Measurements from ENCODE around the gene CHN1.

Gene CHN1

DNA sequence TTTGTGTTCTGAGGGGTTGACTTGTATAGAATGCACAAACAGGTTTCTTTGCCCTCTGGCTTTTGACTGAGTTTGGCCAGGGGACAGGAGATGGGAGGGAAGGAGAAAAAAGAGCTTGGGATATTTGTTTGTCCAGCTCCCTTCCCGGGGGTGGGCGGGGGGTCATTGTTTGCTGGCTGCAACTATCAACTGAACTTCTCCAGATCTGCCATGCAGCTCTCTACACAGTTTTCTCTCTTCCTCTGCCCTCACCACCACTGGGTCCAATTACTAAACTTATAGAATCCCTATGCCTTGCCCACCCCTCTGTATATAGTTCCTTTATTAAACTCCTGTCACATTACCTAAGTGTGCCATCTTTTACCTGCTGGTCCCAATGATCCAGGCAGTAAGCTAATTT is 32.8 kb upstream of the CHN1 start:
- POLR2A ChIA-PET (ENCODE audit: low non-redundant PET), result interaction anchor here (0.7 kb wide), 1 partner anchor 323 kb away, joined by 10 read pairs; no protein-coding TSS in a partner anchor
- no peak overlapping the region for H3K27ac ChIP-seq
- TF ChIP-seq, protein P1, sequence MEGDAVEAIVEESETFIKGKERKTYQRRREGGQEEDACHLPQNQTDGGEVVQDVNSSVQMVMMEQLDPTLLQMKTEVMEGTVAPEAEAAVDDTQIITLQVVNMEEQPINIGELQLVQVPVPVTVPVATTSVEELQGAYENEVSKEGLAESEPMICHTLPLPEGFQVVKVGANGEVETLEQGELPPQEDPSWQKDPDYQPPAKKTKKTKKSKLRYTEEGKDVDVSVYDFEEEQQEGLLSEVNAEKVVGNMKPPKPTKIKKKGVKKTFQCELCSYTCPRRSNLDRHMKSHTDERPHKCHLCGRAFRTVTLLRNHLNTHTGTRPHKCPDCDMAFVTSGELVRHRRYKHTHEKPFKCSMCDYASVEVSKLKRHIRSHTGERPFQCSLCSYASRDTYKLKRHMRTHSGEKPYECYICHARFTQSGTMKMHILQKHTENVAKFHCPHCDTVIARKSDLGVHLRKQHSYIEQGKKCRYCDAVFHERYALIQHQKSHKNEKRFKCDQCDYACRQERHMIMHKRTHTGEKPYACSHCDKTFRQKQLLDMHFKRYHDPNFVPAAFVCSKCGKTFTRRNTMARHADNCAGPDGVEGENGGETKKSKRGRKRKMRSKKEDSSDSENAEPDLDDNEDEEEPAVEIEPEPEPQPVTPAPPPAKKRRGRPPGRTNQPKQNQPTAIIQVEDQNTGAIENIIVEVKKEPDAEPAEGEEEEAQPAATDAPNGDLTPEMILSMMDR (conservative IDR thresholded peaks at IDR 0.05; ENCODE audit: low read depth), result no peak
- CTCF ChIA-PET, result interaction anchor here (0.6 kb wide), 2 partner anchors 560 to 1051 kb away, joined by 3 to 4 read pairs; no protein-coding TSS in a partner anchor
- DNase-seq (ENCODE audit: low spot score), result no peak

DNA sequence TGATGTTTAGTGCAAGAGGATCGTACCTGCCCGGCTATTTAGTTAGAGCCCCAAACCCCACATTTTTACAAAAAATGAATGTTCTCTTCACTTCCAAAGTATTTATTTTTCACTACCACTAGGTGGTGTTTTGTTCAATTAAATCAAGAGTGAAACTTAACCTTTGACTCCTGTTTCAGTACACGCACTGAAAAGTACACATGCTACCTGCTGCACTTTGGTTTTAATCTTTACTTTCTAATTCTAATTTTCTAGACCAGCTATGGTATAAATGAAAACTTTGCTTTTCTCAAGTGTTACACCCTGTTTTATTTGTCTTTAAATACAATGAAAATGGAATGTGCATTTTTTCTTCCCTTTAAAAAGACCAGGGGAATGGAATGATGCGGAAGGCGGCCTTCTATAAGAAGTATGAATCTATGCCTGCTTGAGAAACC is 31.4 kb upstream of the CHN1 start:
- TF ChIP-seq, protein P1 (conservative IDR thresholded peaks at IDR 0.05; ENCODE audit: low read depth), result peak; percentile 47
- no peak overlapping the region for H3K27ac ChIP-seq
- ChIA-PET POLR2A (ENCODE audit: low non-redundant PET) (no interaction called here), CTCF (interaction anchor here (0.5 to 0.7 kb wide), 3 partner anchors 91 to 1061 kb away, joined by 3 to 5 read pairs (median 4); no protein-coding TSS in a partner anchor)
- peak; percentile 37 for DNase-seq (ENCODE audit: low spot score)

DNA sequence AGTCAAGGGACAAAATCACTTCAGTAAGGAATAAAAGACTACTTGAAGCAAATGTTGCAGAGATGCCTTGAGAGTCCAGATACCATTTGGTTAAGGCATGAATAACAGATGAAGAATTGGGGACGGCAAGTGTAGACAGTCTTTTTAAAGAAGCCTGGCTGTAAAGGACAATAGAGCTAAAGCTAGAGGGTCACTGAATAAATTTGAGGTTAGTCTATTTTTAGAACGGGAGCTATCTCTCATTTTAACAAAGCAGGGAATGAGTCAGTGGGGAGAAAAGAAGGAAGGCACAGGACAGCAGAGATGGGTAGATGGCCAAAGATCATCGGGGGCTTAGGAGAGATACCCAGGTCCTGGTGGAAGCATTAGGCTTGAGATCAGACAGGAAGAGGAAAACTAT is 30.6 kb upstream of the CHN1 start:
- POLR2A ChIA-PET (ENCODE audit: low non-redundant PET), result no interaction called here
- CTCF ChIA-PET, result interaction anchor here (0.7 kb wide), 1 partner anchor 456 kb away, joined by 3 read pairs; no protein-coding TSS in a partner anchor
- H3K27ac ChIP-seq, result no peak overlapping the region
- TF ChIP-seq, protein P1 (conservative IDR thresholded peaks at IDR 0.05; ENCODE audit: low read depth), result no peak
- no peak for DNase-seq (ENCODE audit: low spot score)

DNA sequence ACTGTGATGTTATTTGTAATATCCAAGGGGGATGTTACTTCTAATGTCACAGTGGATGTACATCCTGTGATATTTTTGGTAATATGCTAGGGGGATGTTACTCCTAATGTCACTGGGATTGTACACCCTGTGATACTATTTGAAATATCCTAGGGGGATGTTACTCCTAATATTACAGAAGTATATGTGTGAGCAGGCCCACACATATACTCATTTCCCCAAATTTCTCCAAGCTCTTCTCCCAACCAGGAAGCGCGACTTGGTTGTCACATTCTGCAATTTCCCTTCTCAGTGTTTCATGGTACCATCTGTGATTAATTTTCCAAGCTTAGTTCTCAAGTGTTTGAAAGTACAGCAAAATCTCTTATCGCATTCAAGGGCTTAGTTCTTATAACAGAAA is 29.5 kb upstream of the CHN1 start:
- ChIA-PET POLR2A (ENCODE audit: low non-redundant PET) (no interaction called here), CTCF (no interaction called here)
- no peak overlapping the region for H3K27ac ChIP-seq
- no peak for DNase-seq (ENCODE audit: low spot score)
- TF ChIP-seq, protein P1 (conservative IDR thresholded peaks at IDR 0.05; ENCODE audit: low read depth), result no peak

DNA sequence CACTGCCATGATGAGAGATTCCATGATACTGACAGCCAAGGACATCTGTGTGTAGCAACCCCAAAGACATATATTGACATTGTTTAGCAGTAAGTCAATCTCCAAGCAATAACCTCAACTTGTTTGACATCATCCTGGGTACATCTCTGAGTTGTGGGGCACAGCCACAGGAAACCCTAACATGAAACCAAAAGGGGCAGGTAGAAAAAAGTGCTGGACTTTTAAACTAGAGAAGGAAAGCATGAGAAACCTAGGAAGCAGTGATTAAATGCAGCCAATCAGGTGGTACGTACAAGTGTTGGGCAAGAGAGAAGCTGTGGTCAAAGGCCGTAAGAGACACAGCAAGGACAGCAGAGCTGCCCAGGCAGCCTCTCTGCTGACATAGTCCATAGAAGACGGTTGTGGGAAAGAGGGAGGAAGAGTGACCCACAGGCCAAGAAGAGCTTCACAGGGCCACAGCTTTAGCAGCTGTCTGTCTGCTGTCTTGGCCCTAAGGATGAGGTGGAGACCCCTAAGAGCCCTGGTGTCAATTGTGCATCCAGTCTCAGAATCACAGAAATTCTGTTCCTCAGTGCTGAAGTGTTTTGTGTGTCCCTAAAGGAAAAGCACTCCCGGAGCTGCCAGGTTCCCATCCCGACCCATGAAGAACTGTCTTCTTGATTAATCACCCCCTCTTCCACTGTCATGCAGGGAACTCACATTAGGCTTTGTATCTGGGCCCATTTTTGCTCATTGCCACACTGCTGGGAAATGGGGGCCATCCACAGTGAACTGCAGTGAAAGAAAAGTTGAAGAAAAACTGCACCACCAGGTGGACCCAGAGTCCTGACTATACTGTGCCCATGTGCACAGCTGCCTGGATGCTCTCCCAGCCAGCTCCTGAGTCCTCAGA is 25.4 kb upstream of the CHN1 start:
- ChIA-PET CTCF (interaction anchor here (0.5 to 1.4 kb wide), 5 partner anchors 33 to 259 kb away, joined by 3 to 5 read pairs (median 3); no protein-coding TSS in a partner anchor), POLR2A (ENCODE audit: low non-redundant PET) (interaction anchor here (0.6 kb wide), 1 partner anchor 150 kb away, joined by 3 read pairs; no protein-coding TSS in a partner anchor)
- TF ChIP-seq, protein P1 (conservative IDR thresholded peaks at IDR 0.05; ENCODE audit: low read depth), result peak; percentile 18; the same call in 1 of the 2 replicates
- DNase-seq (ENCODE audit: low spot score), result peak; percentile 24
- no peak overlapping the region for H3K27ac ChIP-seq

DNA sequence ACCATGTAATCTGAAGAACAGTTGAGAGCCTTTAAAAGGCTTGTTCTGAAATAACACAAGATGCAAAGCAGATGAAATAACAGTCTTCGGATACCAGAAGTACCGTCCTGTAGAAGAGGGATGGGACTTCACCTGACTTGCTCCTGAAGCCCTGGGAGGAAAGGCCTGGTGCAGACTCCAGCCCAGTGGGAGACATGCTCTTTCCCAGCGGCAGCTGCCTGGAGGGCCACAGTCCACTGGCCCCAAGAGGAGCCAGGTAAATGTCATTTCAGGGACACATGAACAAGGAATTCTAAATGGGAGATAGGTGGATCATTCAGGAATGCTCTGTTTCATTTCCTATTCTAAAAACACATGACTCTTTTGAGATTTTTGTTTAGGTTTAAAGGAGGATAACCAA is 22.6 kb upstream of the CHN1 start:
- TF ChIP-seq, protein P1 (conservative IDR thresholded peaks at IDR 0.05; ENCODE audit: low read depth), result no peak
- CTCF ChIA-PET, result no interaction called here
- no peak overlapping the region for H3K27ac ChIP-seq
- POLR2A ChIA-PET (ENCODE audit: low non-redundant PET), result no interaction called here
- no peak for DNase-seq (ENCODE audit: low spot score)

Measured in RWPE1 (cell line).